Vagina (tissue), 2 donors: ENCODE data around the gene BICD1.

Source experiments
- CTCF ChIP-seq, 3 experiments: fragments of 450-650 bp in 2 of 3; fragments of 200-600 bp in 1 of 3; sonication (generic) in 1 of 3; IDR thresholded peaks; one replicate each; pipeline ENCODE4 v1.5.1; 2017 to 2019; ENCODE audit warnings: antibody characterized with exemption in 3 of 3, mild to moderate bottlenecking in 2 of 3, moderate library complexity in 2 of 3
- POLR2A ChIP-seq, 2 donors: fragments of 450-650 bp; IDR thresholded peaks; one replicate each; pipeline ENCODE4 v1.6.1; 2017; ENCODE audit warnings: antibody characterized with exemption in 2 of 2, mild to moderate bottlenecking in 2 of 2, moderate library complexity in 2 of 2
- POLR2AphosphoS5 ChIP-seq, 2 donors: sonication (generic); formaldehyde crosslinking; IDR thresholded peaks; one replicate each; pipeline ENCODE4 v1.9.0; 2017; ENCODE audit warnings: antibody characterized with exemption in 2 of 2, mild to moderate bottlenecking in 2 of 2, low read depth in 1 of 2; ENCODE audit not compliant: insufficient read depth in 1 of 2

DNA sequence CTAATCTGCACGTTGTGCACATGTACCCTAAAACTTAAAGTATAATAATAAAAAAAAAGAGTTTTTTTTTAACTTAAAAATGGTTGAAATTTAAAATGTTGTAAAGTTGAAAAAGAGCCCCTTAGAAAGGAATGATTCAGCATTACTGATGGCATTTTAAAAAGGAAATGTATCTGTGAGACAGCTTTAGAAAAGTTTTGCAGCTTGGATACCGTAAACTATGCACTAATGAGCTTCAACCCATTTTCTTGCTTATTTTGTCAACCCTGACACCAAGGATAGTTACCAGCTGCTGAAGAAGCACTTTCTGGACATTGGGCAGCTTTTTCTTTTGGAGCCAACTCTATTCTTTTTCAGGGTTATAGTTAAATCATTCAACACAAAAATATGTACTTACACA is 4.3 kb downstream of the BICD1 start:
- no peak for TF ChIP-seq POLR2AphosphoS5 (IDR thresholded peaks at IDR 0.05; ENCODE audit: insufficient read depth in 1 of 2, low read depth in 1 of 2)
- TF ChIP-seq CTCF (IDR thresholded peaks at IDR 0.05): no peak
- TF ChIP-seq POLR2A (IDR thresholded peaks at IDR 0.05): no peak
